GM10248 (cell line): Measurements from ENCODE around the gene EHD4.

Experiments used
- CTCF ChIA-PET: fragments of 300-600 bp; sonication (Branson Sonifier 250); formaldehyde crosslinking; extraction: SDS; loops from one replicate; lab custom pipeline; 2021; ENCODE audit warnings: antibody characterized with exemption; lab: Yijun Ruan, JAX
- POLR2A ChIA-PET: fragments of 350-650 bp; sonication (Branson Sonifier 250); formaldehyde crosslinking; extraction: SDS; loops from one replicate; lab custom pipeline; 2020; ENCODE audit warnings: antibody characterized with exemption; lab: Yijun Ruan, JAX
- DNase-seq: peaks from one replicate; pipeline ENCODE4 v3.0.0; 2012; ENCODE audit errors: extremely low spot score
- TF ChIP-seq, protein P1 (sequence below): IDR thresholded peaks from 2 replicates; pipeline ENCODE4 v1.5.1; 2012; ENCODE audit warnings: mild to moderate bottlenecking, low read depth; ENCODE audit errors: extremely low read depth, missing control alignments, control extremely low read depth

Gene EHD4

GRCh38 chr15:41860049-41860828 is 112.1 kb downstream of the EHD4 start:
- ChIA-PET POLR2A (no interaction called here), CTCF (interaction anchor here (1.0 to 1.1 kb wide), 2 partner anchors 9 to 15 kb away, joined by 3 read pairs; no protein-coding TSS in a partner anchor)
- no peak for DNase-seq
- TF ChIP-seq, protein P1, sequence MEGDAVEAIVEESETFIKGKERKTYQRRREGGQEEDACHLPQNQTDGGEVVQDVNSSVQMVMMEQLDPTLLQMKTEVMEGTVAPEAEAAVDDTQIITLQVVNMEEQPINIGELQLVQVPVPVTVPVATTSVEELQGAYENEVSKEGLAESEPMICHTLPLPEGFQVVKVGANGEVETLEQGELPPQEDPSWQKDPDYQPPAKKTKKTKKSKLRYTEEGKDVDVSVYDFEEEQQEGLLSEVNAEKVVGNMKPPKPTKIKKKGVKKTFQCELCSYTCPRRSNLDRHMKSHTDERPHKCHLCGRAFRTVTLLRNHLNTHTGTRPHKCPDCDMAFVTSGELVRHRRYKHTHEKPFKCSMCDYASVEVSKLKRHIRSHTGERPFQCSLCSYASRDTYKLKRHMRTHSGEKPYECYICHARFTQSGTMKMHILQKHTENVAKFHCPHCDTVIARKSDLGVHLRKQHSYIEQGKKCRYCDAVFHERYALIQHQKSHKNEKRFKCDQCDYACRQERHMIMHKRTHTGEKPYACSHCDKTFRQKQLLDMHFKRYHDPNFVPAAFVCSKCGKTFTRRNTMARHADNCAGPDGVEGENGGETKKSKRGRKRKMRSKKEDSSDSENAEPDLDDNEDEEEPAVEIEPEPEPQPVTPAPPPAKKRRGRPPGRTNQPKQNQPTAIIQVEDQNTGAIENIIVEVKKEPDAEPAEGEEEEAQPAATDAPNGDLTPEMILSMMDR, result no peak

GRCh38 chr15:41858756-41859155 is 113.6 kb downstream of the EHD4 start:
- DNase-seq, result no peak
- TF ChIP-seq, protein P1, result no peak
- ChIA-PET POLR2A (no interaction called here), CTCF (interaction anchor here (0.7 to 0.9 kb wide), 2 partner anchors 47 to 85 kb away, joined by 3 read pairs; partner anchors contain the start of gene MAPKBP1)

DNA sequence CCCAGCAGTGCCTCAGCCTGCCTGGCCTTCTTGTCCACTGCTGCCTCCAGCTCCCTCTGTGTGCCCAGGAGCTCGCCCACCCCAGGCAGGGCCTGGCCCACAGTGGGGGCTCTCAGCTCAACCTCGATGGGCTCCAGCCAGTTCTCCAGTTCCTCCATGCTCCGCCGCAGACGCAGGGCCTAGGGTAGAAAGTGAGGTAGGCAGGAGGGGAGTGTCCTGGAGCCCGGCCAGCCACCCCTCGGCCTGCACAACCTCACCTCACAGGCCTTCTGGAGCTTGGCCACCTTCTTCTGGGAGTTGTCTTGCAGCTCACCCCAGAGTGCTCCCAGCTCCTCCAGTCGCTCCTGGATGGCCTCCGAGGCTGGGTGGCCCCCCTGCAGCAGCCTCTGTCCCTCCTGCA is 115.0 kb downstream of the EHD4 start:
- TF ChIP-seq, protein P1, result no peak
- ChIA-PET POLR2A (no interaction called here), CTCF (no interaction called here)
- no peak for DNase-seq

- DNase-seq, result no peak
- TF ChIP-seq, protein P1, result no peak
- POLR2A ChIA-PET, result no interaction called here
- CTCF ChIA-PET, result no interaction called here
Observed at GRCh38 chr15:41856716-41857115, 115.6 kb downstream of the EHD4 start.

DNA sequence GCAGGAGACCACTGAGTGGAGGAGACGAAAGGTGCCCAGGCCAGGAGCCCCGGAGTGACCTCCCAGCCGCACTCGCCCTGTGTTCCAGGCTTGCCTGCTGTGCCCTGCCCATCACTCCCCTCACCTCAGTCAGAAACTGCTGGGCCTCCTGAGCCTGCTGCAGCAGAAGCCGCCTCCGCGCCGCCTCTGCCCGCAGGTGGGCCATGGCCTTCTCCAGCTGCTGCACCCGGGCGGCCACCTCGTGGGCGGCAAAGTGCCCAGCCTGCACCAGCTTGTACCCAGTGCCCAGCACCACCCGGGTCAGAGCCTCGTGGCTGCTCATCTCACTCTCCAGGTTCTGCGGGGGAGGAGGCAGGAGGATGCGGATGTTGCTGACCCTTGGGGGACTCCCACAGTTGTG is 116.1 kb downstream of the EHD4 start:
- ChIA-PET CTCF (no interaction called here), POLR2A (no interaction called here)
- TF ChIP-seq, protein P1, result no peak
- DNase-seq, result no peak

DNA sequence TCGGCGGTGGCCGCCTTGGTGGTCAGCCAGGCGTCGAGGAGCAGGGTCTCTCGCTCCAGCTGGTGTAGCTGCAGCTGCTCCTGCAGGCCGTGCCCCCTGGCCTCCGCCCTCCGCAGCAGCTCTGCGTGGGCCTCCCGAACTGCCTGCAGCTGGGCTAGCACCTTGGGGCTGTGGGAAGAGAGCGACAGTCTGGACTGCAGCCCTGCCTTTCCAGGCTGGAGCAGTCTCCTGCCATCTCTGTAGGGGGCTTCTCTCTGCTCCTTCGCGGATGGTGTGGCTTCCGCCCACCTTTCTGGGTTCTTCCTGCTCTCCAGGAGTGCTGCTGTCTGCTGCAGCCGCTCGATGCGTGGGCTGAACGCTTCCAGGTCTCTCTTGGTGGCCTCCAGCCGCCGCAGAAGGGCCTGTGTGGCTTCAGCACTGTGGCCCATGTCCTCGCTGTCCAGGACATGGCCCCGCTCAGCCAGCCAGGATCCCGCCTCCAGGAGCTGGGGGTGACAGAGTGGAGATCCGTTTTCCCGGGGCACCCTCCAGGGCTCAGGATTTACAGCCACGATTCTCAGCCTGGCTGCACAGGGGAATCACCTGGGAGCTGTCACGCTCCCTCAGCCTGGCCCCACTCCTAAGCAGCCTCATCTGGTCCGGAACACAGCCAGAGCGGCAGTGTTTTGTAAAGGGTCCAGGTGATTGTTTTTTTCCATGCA is 116.9 kb downstream of the EHD4 start:
- ChIA-PET CTCF (no interaction called here), POLR2A (no interaction called here)
- DNase-seq, result no peak
- TF ChIP-seq, protein P1, result no peak
